Activated T-cell treated with anti-CD3 and anti-CD28 coated beads, Interleukin-2, amount 50 U/mL, for 72 hours (primary cell): Measurements from ENCODE around the gene ZFYVE19. TPM values are rescaled to one million over a fixed set of nuclear protein-coding genes. Genes with fewer than 3 reads are reported as not detected.

ENCODE experiments used
- ATAC-seq, 2 donors: fragments of 150-1000 bp; cut with Tn5 transposase; replicated peaks in 1 of 2; 2 replicates each; pipeline ENCODE4 v1.10.0; 2021; ENCODE audit warnings: moderate library complexity in 2 of 2, mild to moderate bottlenecking in 1 of 2
- DNase-seq, 2 donors: peaks; one replicate each; pipeline ENCODE4 v3.0.0; 2021 to 2022; ENCODE audit warnings: mixed read lengths in 1 of 2
- H3K27ac Mint-ChIP-seq: one replicate; pipeline ENCODE4 v1.8.0; 2022; ENCODE audit warnings: mild to moderate bottlenecking, moderate library complexity, mixed read lengths
- H3K27me3 Mint-ChIP-seq: one replicate; pipeline ENCODE4 v1.8.0; 2022; ENCODE audit warnings: low read depth, mixed read lengths
- H3K36me3 Mint-ChIP-seq, 2 donors: one replicate each; pipeline ENCODE4 v1.8.0; 2022; ENCODE audit warnings: mixed read lengths in 2 of 2, mild to moderate bottlenecking in 1 of 2; ENCODE audit not compliant: insufficient read depth in 2 of 2
- H3K4me1 Mint-ChIP-seq: one replicate; pipeline ENCODE4 v1.8.0; 2022; ENCODE audit warnings: low read depth, mixed read lengths
- H3K4me3 Mint-ChIP-seq, 2 donors: one replicate each; pipeline ENCODE4 v1.8.0; 2022; ENCODE audit warnings: mild to moderate bottlenecking in 2 of 2, mixed read lengths in 2 of 2, moderate library complexity in 2 of 2
- H3K9me3 Mint-ChIP-seq, 2 donors: one replicate each; pipeline ENCODE4 v1.8.0; 2022; ENCODE audit warnings: mixed read lengths in 2 of 2
- total RNA-seq, 2 donors: library from RNA; stranded (reverse); gene quantifications; one replicate each; pipeline ENCODE4 v1.2.3, GENCODE V29; 2022

The ZFYVE19 gene, protein sequence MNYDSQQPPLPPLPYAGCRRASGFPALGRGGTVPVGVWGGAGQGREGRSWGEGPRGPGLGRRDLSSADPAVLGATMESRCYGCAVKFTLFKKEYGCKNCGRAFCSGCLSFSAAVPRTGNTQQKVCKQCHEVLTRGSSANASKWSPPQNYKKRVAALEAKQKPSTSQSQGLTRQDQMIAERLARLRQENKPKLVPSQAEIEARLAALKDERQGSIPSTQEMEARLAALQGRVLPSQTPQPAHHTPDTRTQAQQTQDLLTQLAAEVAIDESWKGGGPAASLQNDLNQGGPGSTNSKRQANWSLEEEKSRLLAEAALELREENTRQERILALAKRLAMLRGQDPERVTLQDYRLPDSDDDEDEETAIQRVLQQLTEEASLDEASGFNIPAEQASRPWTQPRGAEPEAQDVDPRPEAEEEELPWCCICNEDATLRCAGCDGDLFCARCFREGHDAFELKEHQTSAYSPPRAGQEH
- total RNA-seq, result 10 to 100 TPM; 24.1 to 29.8 TPM

DNA sequence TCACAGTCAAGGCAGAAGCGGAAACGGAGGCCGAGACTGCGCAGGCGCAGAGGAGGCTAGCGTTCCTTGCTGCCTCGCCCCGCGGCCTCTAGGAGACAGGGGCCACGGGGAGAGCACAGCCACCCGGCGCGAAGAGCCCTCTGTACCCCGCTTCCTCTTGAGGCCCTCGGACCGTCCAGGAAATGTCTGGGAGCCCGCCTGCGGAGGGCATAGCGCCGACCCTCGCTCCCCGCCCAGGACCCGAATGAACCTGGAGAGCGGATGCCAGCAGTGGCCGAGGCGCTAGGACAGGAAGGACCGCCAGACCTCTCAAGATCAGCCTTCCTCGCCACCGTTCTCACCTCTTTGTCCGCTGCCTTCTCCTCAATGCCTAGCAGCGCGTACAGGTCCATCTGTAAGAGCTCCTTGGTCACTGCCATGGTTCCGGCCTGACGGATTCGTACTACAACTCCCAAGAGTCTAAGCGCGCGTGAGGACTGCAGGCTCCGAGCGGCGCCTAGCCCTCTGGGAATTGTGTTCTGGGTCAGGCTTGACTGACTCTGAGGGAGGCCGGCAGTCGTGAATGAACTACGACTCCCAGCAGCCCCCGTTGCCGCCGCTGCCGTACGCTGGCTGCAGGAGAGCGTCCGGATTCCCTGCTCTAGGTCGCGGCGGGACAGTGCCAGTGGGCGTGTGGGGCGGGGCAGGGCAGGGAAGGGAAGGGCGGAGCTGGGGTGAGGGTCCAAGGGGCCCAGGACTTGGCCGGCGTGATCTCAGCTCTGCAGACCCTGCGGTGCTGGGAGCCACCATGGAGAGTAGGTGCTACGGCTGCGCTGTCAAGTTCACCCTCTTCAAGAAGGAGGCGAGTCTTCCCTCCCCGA, at the start of gene ZFYVE19, which contains the start of gene DNAJC17:
Gene ZFYVE19 (plus strand): TSS at position 62 of the 860 bp plus-strand sequence. CDS start 501 bp downstream, at position 563.
Gene DNAJC17 (minus strand): TSS at position 446 of the 860 bp plus-strand sequence. CDS start 27 bp downstream, at position 419.
- no peaks in the 10 kb centered on the region for H3K9me3 Mint-ChIP-seq
- peaks cover 31% of the 10 kb centered on the region for H3K4me1 Mint-ChIP-seq
- no peaks in the 10 kb centered on the region for H3K27me3 Mint-ChIP-seq
- H3K27ac Mint-ChIP-seq, result peak within 1 kb of the TSS; percentile 94
- H3K36me3 Mint-ChIP-seq, result peaks cover 0 to 7% of the 10 kb centered on the region in 2 donors
- peak within 1 kb of the TSS; percentile 90 to 99 for H3K4me3 Mint-ChIP-seq
- ATAC-seq (peak; percentile 96 to 97), DNase-seq (peak; percentile 94 to 96)

DNA sequence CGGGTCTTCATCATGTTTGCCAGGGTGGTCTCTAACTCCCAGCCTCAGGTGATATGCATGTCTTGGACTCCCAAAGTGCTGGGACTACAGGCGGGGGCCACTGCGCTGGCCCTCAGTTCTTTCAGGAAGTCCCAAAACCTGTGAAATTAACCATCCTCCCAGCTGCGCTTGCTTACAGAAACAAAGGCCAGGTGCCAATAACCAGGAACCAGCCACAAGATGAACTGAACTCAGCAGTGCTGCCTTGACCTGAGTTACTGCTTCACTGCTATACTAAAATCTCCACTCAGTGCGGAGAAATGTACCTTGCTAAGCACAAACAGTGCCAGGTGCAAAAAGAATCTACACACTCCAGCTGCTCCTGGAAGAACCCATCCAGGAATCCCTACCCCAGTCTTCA, 46.9 kb upstream of the ZFYVE19 start:
- Mint-ChIP-seq H3K27ac (no peak overlapping the region), H3K27me3 (no peaks in the 10 kb centered on the region), H3K36me3 (no peaks in the 10 kb centered on the region), H3K4me1 (peaks cover 29% of the 10 kb centered on the region), H3K9me3 (no peaks in the 10 kb centered on the region), H3K4me3 (no peak overlapping the region)
- no peak for DNase-seq
- no peak for ATAC-seq

DNA sequence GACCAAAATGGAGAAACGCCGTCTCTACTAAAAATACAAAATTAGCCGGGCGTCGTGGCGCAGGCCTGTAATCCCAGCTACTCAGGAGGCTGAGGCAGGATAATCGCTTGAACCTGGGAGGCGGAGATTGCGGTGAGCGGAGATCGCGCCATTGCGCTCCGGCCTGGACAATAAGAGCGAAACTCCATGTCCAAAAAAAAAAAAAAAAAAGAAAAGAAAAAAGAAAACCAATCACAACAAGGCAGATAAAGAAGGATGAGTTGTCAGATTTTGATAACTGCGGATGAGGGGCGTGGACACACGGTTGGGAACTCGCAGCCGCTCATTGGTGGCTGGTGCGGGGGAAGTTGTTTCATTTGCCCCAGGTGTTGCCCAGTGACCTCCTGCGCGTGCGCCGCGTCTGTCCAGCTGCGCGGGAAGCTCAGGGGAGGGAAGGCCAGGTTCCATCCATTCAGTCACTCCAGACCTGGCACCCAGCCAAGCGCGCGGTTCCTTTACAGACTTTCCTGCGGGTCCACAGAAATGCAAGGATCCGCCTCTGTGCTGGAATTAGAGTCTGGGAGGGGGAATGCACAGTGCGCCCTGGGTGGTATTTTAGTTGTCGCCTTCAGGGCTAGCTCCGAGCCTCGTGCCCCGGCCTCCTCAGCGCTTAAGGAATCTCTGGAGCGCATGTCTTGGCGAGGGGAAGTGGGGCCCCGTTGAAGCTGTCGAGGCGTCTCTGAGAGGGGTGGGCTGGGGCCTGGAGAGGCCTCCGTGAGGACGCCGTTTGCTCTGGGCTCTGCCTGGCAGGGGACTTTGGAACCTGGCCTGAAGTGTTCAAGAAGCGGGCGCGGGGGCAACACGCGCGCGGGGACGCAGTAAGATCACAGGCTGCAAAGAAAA, 43.7 kb upstream of the ZFYVE19 start:
- peak; percentile 5 to 14 for ATAC-seq

DNA sequence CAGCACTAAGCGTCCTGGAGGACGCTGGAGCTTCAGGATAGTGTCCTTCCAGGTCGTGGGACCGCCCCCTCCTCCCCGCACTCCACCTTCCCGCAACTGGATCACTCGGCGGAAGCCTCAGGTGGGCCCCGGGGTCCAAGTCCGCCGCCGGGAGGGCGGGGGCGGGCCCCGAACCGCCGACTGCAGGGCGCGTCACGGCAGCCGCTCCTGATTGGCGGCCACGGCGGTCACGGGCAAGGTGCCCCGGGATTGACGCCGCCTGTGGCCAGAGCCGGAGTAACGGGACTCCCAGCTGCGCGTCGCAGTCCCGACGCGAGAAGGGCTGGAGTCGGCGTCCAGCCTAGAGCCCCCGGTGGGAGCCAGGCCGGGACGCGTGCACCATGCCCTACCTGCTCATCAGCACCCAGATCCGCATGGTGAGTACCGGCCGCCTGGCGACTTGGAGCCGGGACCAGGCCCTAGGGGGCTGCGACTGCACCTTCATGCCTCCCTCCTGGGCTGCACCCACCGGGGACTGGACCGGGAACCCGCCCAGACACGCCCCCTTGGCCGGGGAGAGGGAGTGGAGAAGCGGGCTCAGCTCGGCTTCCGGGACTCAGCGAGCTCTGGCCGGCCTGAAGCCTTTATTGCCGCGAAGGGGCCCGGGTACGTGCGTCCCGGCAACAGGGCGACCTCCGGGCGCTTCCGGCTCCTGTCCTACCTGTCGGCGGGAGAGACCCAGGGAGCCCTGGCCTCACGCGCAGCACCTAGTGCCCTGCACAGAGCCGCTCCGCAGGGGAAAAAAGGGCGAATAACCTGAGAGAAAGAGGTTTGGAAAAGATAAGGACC, 42.9 kb upstream of the ZFYVE19 start, which contains the start of gene GCHFR:
Gene GCHFR (plus strand): TSS at position 268 of the 828 bp plus-strand sequence. CDS start 113 bp downstream, at position 381.
- Mint-ChIP-seq H3K36me3 (no peaks in the 10 kb centered on the region), H3K27ac (peak within 1 kb of the TSS; percentile 68), H3K4me1 (peaks cover 38% of the 10 kb centered on the region), H3K27me3 (no peaks in the 10 kb centered on the region), H3K4me3 (peak within 1 kb of the TSS; percentile 82 to 95), H3K9me3 (no peaks in the 10 kb centered on the region)
- peak; percentile 76 to 77 for ATAC-seq
- DNase-seq, result peak; percentile 84 to 87

More for the DNA sequence above, 43.7 kb upstream of the ZFYVE19 start:
- Mint-ChIP-seq H3K27ac (peak overlapping the region; percentile 68), H3K4me1 (peaks cover 29% of the 10 kb centered on the region), H3K36me3 (no peaks in the 10 kb centered on the region), H3K9me3 (no peaks in the 10 kb centered on the region), H3K4me3 (peak overlapping the region; percentile 82 to 95), H3K27me3 (no peaks in the 10 kb centered on the region)
- DNase-seq, result peak; percentile 54 to 56

DNA sequence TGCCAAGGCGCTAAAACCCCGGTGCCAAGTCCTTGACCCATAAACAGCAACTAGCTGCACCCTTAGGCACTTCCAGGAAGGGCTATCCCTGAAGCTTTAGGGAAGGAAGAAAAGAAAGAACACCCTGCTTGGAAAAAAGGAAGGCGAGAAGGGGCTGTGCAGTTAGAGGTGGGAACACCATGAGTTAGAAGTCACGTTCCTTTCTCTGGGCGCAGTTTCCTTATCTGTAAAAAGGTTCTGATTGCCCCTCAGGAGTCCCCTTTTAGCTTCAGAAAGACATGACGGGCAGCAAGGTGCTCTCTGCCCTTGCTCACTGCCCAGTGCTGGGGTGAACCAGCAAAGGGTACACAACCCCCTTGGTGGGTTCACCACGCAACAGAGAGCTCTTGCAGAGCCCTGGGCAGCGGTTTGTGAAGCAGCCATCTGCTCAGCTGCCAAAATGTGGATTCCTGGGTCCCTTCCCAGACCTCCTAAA, 42.2 kb upstream of the ZFYVE19 start:
- peaks cover 44% of the 10 kb centered on the region for H3K4me1 Mint-ChIP-seq
- ATAC-seq (no peak), DNase-seq (no peak)
- H3K27ac Mint-ChIP-seq, result peak overlapping the region; percentile 60
- no peaks in the 10 kb centered on the region for H3K9me3 Mint-ChIP-seq
- no peaks in the 10 kb centered on the region for H3K36me3 Mint-ChIP-seq
- no peaks in the 10 kb centered on the region for H3K27me3 Mint-ChIP-seq
- H3K4me3 Mint-ChIP-seq, result peak overlapping the region; percentile 82 to 95

DNA sequence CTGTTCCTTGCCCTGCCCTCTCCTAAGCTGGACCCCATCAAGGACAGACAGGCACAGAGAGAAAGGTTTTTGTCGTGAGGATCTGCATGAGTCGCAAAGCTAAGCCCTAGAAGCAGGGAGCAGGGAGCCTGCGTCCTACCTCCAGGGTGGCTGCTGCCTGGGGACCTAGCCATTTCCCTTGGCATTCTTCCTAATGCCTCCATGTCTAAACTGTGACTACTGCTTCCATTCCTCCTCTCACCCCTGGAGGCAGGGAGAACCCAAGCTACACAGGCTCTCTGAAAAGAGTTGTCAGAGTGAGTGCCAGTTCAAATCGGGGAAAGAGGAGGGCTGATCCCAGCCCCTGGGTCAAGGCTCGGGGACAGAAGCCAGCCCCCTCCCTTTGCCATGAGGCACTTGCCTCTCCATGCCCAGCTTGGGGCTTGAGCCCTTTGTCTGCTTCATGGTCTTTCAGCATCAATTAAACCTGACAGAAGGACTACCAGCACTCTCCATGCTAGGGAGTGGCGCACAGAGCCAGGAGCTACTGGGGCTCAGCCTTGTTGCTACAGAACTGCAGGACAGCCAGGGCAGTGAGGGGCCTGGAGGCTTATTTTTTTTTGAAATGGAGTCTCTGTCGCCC, 40.6 kb upstream of the ZFYVE19 start:
- no peak for DNase-seq
- Mint-ChIP-seq H3K9me3 (no peaks in the 10 kb centered on the region), H3K4me3 (peak overlapping the region in 1 of 2 donors; percentile 7), H3K27me3 (no peaks in the 10 kb centered on the region), H3K36me3 (no peaks in the 10 kb centered on the region), H3K4me1 (peaks cover 52% of the 10 kb centered on the region), H3K27ac (no peak overlapping the region)
- no peak for ATAC-seq

DNA sequence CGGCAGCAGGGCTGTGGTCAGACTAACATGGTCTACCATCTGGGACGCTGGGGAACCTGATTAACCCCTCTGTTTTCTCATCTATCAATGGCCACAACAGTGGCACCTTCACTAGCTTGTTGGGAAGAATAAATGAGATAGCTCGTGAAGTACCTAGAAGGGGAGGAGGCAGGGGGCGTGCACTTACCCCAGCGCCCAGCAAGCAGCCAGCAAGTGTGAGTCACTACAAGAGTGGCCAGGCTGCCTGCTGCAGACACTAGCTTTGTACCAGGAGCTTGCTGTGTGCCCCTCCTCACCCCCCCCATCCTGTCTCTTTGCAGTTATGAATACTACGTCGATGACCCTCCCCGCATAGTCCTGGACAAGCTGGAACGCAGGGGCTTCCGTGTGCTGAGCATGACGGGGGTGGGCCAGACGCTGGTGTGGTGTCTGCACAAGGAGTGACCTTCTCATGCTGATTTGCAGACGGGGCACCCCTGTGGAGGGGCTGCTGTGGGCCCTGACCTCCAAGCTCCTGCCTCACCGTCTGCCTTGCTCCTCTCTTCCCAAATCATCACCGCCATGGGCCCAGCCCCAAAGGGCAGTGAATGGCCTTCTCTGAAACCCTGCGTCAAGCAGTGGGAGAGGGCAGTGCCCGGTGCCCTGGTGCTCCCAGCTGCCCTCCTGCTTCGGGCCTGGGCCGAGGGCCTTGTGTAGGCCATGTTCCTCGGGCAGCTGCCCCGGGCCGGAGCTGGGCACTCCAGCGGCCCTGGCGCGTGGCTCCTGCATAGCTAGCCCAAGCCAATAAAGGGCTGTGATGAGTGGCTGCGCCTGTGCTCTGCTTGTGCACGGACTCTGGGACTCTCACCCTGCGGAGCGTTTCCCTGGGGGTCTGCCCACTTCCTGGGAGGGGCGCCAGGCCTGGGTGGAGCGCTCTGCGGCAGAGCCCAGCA, 39.7 kb upstream of the ZFYVE19 start:
- Mint-ChIP-seq H3K27me3 (no peaks in the 10 kb centered on the region), H3K4me1 (peaks cover 52% of the 10 kb centered on the region), H3K36me3 (no peaks in the 10 kb centered on the region), H3K4me3 (no peak overlapping the region), H3K27ac (no peak overlapping the region), H3K9me3 (no peaks in the 10 kb centered on the region)
- ATAC-seq, result no peak
- no peak for DNase-seq

DNA sequence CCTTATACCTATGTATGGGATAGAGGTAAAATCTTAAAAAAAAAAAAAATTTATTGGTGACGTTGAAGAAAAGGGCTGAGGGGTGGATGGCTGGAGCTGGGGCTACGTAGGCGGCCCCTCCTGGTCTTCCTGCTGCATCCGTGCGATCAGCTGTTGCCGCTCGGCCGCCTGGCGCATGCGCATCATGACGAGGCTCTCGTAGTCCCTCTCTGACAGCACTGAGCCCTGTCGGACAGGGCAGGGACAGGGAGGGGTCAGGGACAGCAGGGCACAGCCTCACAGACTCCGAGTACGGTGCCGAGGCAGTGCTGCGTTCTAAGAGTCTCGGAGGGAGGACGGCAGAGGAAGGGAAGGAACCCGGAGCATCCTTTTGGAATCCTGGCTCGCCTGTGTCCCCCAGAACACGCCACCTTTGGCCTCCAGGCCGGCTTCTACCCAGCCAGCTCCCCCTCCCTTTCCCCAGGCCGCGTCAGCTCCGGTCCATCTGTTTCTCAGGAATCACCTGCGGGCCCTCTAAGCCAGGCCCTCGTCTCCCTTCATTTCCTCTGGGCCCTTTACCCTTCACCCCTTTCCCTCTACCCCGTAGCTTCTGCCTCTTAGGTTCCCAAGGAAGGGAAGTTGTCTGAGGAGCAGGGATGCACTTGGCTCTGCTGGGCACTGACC, 38.9 kb upstream of the ZFYVE19 start:
- no peak for ATAC-seq
- no peak for DNase-seq
- H3K27ac Mint-ChIP-seq, result no peak overlapping the region
- no peaks in the 10 kb centered on the region for H3K9me3 Mint-ChIP-seq
- H3K4me3 Mint-ChIP-seq, result peak overlapping the region in 1 of 2 donors; percentile 77
- no peaks in the 10 kb centered on the region for H3K36me3 Mint-ChIP-seq
- peaks cover 46% of the 10 kb centered on the region for H3K4me1 Mint-ChIP-seq
- no peaks in the 10 kb centered on the region for H3K27me3 Mint-ChIP-seq

DNA sequence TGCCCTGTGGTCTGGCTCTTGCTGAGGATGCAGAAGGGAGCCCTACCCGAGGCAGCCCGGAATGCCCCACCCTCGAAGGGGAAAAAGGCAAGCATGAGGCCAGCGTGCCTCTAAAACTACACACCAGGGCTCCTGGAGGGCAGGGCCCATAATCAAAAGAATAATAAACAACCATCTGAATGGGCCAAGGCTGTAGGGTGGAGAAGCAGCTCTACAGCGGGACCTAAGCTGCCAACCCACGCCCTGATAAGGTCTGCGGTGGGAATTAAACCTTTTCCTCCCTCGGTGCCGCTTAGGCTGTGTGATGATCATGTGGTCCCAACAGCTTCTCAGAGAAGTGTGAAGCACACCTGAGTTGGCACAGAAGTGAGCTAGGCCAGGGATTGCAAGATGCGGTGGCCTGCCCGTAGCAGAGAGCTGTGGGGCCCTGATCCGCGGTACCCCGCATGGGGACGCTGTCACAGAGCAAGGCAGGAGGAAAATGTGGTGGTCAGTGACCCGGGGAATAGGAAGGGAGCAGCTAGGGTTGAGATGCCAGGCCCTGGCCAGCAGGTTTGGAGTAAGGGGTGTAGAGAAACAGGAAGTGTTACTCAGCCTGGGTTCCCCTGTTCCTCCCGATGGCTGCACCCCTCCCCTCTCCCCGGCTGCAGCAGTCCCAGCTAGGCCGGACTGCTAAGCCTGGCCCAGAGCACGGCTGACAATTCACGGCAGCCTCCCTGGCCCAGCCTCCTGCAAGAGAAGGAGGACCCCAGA, 38.2 kb upstream of the ZFYVE19 start:
- Mint-ChIP-seq H3K4me1 (peaks cover 40% of the 10 kb centered on the region), H3K9me3 (no peaks in the 10 kb centered on the region), H3K27ac (peak overlapping the region; percentile 88), H3K27me3 (no peaks in the 10 kb centered on the region), H3K36me3 (no peaks in the 10 kb centered on the region), H3K4me3 (peak overlapping the region; percentile 69 to 77)
- ATAC-seq (no peak), DNase-seq (no peak)
